ENCODE results near the gene PSAT1. TPM values are rescaled to one million over a fixed set of nuclear protein-coding genes. Genes with fewer than 3 reads are reported as not detected.

The PSAT1 gene
- total RNA-seq, 1 experiment from 2014 or later = 215 TPM

- no peak overlapping the region for H3K27ac Mint-ChIP-seq
- peaks cover 21 to 22% of the 10 kb centered on the region in 2 experiments for H3K4me1 Mint-ChIP-seq
- H3K4me2 ChIP-seq (ENCODE audit: insufficient read depth, insufficient read length, low read length) = no peak overlapping the region
Measured at GRCh38 chr9:78292026-78292425, 4.9 kb upstream of the PSAT1 start.

More at GRCh38 chr9:78292026-78292425, 4.9 kb upstream of the PSAT1 start:
- Histone ChIP-seq H2AFZ (ENCODE audit: low read length) (no peak overlapping the region), H3K23ac (ENCODE audit: insufficient read length, low read depth, low read length) (no peak overlapping the region), H3K79me2 (ENCODE audit: insufficient read depth, low read length) (peaks cover under 1% of the 10 kb centered on the region; the same call in 1 of the 2 replicates), H4K5ac (ENCODE audit: insufficient read length, low read depth, low read length) (no peak overlapping the region), H4K8ac (replicated peaks; ENCODE audit: insufficient read length, low read depth, low read length) (no peak overlapping the region), H2AK5ac (ENCODE audit: insufficient read length, low read length) (no peak overlapping the region), H3K9me3 (ENCODE audit: control insufficient read depth, low read depth, low read length) (no peaks in the 10 kb centered on the region), H2BK5ac (ENCODE audit: insufficient read length, low read length) (no peak overlapping the region), H2BK12ac (ENCODE audit: insufficient read length, low read depth, low read length) (no peak overlapping the region), H3K9ac (ENCODE audit: extremely low read depth, insufficient read length, low read length) (no peak overlapping the region), H3K27me3 (ENCODE audit: insufficient read depth, low read length) (no peaks in the 10 kb centered on the region), H4K91ac (ENCODE audit: insufficient read length, low read depth, low read length) (no peak overlapping the region), H3K56ac (ENCODE audit: insufficient read length, low read depth, low read length) (no peak overlapping the region), H3K18ac (ENCODE audit: insufficient read length, low read depth, low read length) (no peak overlapping the region), H3K79me1 (ENCODE audit: insufficient read depth, low read depth, low read length, poor library complexity, severe bottlenecking) (no peaks in the 10 kb centered on the region), H3K4me1 (ENCODE audit: insufficient read depth, low read length) (no peaks in the 10 kb centered on the region), H3T11ph (ENCODE audit: low read length) (no peak overlapping the region), H4K20me1 (ENCODE audit: control insufficient read depth, insufficient read depth, insufficient read length) (no peaks in the 10 kb centered on the region), H3K23me2 (ENCODE audit: insufficient read length, low read depth, low read length, poor library complexity, severe bottlenecking) (peaks cover 7% of the 10 kb centered on the region), H3K27ac (ENCODE audit: insufficient read length, low read depth, low read length) (no peak overlapping the region), H2BK15ac (ENCODE audit: low read depth, low read length) (no peak overlapping the region), H3K14ac (ENCODE audit: insufficient read depth, low read length) (no peak overlapping the region), H3K4ac (ENCODE audit: low read depth, low read length) (no peak overlapping the region), H2BK120ac (ENCODE audit: low read depth, low read length, poor library complexity, severe bottlenecking) (no peak overlapping the region), H2BK20ac (ENCODE audit: low read depth, low read length, poor library complexity, severe bottlenecking) (no peak overlapping the region)
- WGBS (ENCODE audit: extremely low coverage, insufficient read length, low lambda C conversion rate) = no CpG with 5 or more reads among the region's 6 CpGs
- no peaks in the 10 kb centered on the region for H3K9me3 Mint-ChIP-seq
- no peaks in the 10 kb centered on the region; the same call in 1 of the 2 replicates for H3K27me3 Mint-ChIP-seq (ENCODE audit: low read depth)
- no peaks in the 10 kb centered on the region; a peak in 2 of 7 replicates for H3K36me3 Mint-ChIP-seq (ENCODE audit: insufficient read depth in 1 of 3, low read depth in 3 of 3)
- H3K4me3 Mint-ChIP-seq = no peak overlapping the region
- TF ChIP-seq, protein P1, sequence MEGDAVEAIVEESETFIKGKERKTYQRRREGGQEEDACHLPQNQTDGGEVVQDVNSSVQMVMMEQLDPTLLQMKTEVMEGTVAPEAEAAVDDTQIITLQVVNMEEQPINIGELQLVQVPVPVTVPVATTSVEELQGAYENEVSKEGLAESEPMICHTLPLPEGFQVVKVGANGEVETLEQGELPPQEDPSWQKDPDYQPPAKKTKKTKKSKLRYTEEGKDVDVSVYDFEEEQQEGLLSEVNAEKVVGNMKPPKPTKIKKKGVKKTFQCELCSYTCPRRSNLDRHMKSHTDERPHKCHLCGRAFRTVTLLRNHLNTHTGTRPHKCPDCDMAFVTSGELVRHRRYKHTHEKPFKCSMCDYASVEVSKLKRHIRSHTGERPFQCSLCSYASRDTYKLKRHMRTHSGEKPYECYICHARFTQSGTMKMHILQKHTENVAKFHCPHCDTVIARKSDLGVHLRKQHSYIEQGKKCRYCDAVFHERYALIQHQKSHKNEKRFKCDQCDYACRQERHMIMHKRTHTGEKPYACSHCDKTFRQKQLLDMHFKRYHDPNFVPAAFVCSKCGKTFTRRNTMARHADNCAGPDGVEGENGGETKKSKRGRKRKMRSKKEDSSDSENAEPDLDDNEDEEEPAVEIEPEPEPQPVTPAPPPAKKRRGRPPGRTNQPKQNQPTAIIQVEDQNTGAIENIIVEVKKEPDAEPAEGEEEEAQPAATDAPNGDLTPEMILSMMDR (conservative IDR thresholded peaks at IDR 0.05) = no peak
- no peak for DNase-seq
